AML-193 (cell line): Measurements from ENCODE around the gene OR10H2.
"Not testable (repeated sequence)": the region's sequence is repeated elsewhere in the genome, so short reads cannot be mapped to it uniquely, and the experiment has no call there.

Source experiments
- DNase-seq, 2 experiments: peaks; one replicate each; lab custom pipeline; 2025; lab: John Stamatoyannopoulos, UW

OR10H2 gene

GRCh38 chr19:15727724-15728123 is at the start of gene OR10H2:
Gene OR10H2, plus strand, starts transcription at chr19:15728024. Its CDS starts 20 bp downstream, at chr19:15728044.
- DNase-seq: no peak

GRCh38 chr19:15679089-15679488 is 48.7 kb upstream of the OR10H2 start:
- DNase-seq: no peak

GRCh38 chr19:15679865-15680264 is 48.0 kb upstream of the OR10H2 start:
- DNase-seq: not testable (repeated sequence)

GRCh38 chr19:15680478-15681322 is 47.1 kb upstream of the OR10H2 start:
- no peak for DNase-seq

DNA sequence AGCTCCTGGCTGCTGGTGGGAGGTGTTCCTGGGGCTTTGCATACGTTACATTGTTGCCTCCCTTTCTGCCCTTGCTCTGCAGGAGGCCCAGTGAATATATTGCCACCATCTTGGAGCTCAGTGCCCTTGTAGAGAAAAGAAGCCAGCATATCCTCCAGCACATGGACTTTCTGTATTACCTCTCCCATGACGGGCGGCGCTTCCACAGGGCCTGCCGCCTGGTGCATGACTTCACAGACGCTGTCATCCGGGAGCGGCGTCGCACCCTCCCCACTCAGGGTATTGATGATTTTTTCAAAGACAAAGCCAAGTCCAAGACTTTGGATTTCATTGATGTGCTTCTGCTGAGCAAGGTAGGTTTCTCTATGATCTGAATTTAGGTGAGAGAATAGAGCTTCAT is 44.4 kb upstream of the OR10H2 start:
- DNase-seq: no peak

DNA sequence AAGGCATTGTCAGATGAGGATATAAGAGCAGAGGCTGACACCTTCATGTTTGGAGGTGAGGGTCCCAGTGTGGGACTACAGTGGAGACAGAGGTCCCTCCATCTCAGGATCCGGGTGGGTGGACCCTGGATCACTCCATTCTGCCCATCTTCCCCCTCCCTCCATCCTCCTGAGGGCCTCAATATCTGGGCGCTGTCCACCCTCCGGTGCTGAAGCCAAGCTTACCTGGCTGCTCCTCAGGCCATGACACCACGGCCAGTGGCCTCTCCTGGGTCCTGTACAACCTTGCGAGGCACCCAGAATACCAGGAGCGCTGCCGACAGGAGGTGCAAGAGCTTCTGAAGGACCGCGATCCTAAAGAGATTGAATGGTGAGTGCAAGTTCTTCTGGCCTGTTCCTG is 43.0 kb upstream of the OR10H2 start:
- DNase-seq: no peak

- DNase-seq: no peak
These were observed 31.1 kb upstream of the OR10H2 start for GRCh38 chr19:15696654-15697194.

- DNase-seq: no peak
These were observed 25.9 kb upstream of the OR10H2 start for GRCh38 chr19:15701757-15702533.

DNA sequence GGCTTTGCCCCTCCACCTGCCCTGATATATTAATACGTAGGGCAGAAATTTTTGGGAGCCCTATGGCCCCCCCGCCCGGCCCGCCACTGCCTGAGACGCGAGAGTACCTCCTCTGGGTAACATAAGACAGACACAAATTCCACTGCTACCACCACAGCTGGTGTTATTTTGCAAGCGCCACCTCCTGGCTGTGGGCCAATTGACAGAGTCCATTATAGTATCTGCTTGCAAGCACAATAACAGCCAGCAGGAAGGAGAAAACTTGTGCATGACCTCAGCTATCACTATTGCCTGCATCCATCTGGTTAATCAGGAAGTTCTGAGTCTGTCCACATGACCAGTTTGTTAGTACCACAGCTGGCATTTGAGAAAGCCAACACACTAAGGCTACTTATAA is 25.3 kb upstream of the OR10H2 start:
- peak; percentile 95 for DNase-seq

- no peak for DNase-seq
These were observed 13.2 kb upstream of the OR10H2 start for GRCh38 chr19:15714638-15715037.

DNA sequence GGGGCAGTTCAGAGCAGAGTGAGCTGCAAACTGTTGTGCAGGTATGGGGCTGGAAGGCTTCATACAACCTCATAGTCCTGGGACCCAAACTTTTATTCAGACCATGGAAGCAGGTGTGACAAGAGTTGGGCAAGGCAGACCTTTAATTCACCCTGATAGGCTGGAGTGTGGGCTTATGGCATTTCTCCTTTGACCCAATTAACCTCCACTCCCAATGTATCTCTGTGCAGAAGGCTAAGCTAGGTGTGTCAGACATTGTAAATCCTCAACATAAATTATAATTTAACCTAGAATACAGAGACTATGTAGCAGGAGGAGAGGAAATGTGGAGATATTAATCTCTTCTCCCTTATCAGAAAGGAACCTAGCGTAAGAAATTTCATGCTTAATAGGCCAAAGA is 12.2 kb upstream of the OR10H2 start:
- DNase-seq: no peak

DNA sequence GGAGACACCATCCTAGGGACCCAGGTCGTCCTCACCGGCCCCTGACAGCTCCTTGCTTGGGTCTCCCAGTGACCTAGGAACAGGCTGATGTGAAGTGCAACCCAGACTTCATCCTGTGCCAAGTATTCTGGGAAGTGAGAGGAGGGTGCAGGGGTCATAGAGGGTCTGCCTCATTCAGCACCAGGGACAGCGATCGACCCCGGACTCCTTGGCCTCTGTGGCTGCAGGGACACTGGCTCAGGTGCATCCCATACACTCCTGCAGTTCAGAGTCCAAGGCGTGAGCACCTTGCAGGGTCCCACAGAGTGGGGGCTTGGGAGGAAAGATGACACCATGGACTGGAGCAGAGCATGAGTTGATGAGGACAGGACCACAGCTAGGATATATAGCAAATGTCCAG is 10.0 kb upstream of the OR10H2 start:
- DNase-seq: no peak

DNA sequence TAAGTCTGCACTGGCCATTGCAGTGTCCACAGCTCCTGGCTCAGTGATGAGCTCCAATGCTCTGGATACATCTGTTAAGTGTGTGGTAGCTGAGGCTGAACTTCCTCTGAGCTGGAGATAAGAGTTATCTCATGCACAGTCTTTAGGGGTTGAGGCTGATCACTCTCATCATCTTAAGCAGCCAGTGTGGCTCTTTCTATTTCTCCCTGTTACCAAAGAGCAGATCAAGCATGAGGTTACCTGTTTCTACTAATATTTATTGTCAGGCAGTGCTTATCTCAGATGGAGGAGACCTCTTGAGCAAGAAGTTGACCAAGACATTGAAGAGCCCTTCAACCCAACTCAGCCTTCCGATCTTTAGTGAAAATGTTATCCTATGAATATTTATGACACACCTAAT is 6.6 kb upstream of the OR10H2 start:
- no peak for DNase-seq

DNA sequence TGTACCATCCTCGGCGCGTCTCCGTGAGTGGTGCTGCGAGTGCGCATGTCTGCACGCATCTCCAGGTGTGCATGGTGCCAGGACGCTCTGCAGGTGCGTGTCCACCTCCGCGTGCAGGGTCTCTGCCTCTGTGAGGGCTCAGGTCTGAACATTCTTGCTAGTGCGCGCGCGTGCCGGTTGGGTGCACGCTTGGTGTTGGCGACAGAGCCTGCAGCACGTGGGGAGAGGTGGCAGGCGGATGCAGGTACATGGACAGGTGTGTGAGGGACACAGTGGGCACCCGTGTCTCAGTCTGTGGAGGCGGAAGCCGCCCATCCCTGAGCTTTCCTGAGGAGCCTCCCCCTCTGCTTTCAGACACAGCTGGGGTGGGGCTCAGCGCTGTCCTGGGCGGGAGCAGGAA is 4.9 kb upstream of the OR10H2 start:
- DNase-seq: no peak

DNA sequence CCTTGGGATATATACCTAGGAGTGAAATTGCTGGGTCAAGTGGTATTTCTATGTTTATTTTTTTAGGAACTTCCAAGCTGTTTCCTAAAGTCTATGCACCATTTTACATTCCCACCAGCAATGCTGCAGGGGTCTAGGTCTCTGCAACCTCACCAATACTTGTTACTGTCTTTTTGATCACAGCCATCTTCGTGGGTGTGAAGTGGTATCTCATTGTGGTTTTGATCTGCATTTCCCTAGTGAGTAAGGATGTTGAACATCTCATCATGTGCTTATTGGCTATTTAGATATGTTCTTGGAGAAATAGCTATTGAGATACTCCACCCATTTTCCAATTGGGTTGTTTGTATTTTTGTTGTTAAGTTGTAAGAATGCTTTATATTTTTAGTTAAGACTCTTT is 2.7 kb downstream of the OR10H2 start:
- no peak for DNase-seq

GRCh38 chr19:15732388-15732787 is 4.6 kb downstream of the OR10H2 start:
- DNase-seq: no peak

DNA sequence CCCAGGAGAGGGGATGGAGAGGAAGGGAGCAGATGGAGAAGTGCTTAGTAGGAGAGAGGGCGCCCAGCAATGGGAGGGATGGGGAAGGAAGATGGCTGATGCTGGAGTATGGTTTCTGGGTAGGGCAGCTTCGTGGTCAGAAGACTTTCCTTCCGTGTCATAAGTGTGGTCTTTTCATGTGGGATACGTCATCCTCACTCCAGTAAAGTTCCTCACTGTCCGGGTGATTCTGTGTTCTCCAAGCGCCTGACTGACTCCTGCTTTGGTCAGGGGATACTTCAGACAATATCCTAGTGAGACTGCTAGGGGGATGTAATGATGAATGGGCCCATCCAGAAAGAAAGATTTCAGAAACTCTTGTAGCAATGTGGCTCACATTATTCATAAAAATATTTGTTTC is 6.1 kb downstream of the OR10H2 start:
- DNase-seq: no peak

- DNase-seq: no peak
These were observed 9.9 kb downstream of the OR10H2 start, which contains the start of gene OR10H3 for GRCh38 chr19:15737722-15738121. Gene OR10H3, plus strand, starts transcription at chr19:15737985. Its CDS starts 3,408 bp downstream, at chr19:15741393.

DNA sequence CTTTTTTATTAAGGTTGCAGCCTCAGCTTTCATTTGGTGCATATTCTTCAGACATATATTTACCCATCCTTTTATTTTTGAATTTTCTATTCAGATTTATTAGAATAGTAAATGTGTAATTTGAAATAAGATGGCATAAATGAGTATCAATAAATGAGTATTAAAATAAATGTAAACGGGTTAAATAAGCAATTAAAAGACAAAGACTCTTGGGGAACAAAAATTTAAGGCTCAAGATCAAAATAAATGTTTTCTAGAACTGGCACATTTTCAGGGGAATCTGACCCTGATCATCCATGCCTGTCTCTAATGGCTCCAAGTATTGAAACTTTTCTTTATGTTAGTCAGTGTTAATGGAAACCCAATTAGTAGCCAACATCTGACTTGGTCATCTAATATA is 13.0 kb downstream of the OR10H2 start:
- DNase-seq: no peak

- no peak for DNase-seq
These were observed 20.4 kb downstream of the OR10H2 start for GRCh38 chr19:15748239-15748638.

DNA sequence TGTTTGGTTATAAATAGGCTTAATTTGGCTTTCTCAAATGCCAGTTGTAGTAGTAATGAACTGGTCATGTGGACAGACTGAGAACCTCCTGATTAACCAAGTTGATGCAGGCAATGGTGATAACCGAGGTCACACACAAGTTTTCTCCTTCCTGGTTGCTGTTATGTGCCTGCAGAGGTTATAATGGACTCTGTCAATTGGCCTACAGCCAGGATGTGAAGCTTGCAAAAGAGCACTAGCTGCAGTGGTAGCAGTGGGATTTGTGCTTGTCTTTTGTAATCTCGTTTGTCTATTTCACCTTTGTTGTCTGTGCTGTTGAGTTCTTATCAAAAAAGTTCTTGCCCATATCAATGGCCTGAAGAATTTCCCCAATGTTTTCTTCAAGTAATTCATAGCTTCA is 30.6 kb downstream of the OR10H2 start:
- DNase-seq: no peak

- no peak for DNase-seq
These were observed 32.2 kb downstream of the OR10H2 start for GRCh38 chr19:15759962-15760565.
